Right lobe of liver (tissue), 4 donors: ENCODE results near the gene PPP1R27.

Experiments
- CTCF ChIP-seq, 4 donors: fragments of 200-600 bp in 3 of 4; fragments of 450-650 bp in 1 of 4; IDR thresholded peaks; one replicate each; pipeline versions ENCODE4 v1.5.1 to v1.8.0; 2016 to 2022; ENCODE audit warnings: antibody characterized with exemption in 4 of 4, mild to moderate bottlenecking in 2 of 4
- POLR2A ChIP-seq: fragments of 450-650 bp; IDR thresholded peaks from one replicate; pipeline ENCODE4 v1.6.1; 2017; ENCODE audit warnings: antibody characterized with exemption, mild to moderate bottlenecking
- donor health status: DM: no; HTN: no; CAD: no.
- donor health status: DM: no; HTN: no; CAD: no.
- donor health status: DM: no; HTN: yes; CAD: no.

GRCh38 chr17:81824595-81824994 is 10.3 kb downstream of the PPP1R27 start:
- no peak for TF ChIP-seq CTCF (IDR thresholded peaks at IDR 0.05)
- no peak for TF ChIP-seq POLR2A
